CD4-positive, alpha-beta T cell treated with Interleukin-6 for 4 hours (primary cell): ENCODE measurements around the gene RMDN2.

Experiments
- DNase-seq: peaks from one replicate; pipeline ENCODE4 v3.0.0-alpha.2; 2020; ENCODE audit warnings: mixed read lengths

Gene RMDN2

DNA sequence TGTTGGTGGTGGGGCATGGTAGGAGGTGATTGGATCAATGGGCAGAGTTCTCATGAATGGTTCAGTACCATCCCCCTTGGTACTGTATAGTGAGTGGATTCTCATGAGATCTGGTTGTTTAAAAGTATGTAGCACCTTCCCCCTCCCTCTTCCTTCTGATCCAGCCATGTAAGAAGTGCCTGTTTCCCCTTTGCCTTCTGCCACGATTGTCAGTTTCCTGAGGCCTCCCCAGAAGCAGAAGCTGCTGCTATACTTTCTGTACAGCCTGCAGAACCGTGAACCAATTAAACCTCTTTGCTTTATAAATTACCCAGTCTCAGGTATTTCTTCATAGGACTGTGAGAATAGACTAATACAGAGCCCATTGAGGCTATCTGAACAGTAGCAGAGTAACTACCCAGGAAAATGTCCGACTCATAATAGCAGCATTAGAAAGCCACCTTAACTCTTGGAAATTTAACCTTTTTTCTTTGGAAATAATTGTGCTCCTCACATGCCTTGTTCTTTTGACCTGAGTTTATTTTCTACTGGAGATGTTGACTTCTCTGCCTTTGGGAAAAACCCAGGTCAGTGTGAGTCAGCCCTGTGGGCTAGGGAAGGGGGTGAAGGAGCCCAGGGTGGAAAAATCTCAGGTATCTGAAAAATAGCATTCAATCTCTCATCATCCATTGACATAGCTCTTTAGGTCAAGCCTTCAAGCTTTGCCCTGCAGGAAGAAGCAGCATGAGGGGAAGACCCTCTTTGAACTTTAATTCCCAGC, 132.7 kb downstream of the RMDN2 start:
- no peak for DNase-seq

DNA sequence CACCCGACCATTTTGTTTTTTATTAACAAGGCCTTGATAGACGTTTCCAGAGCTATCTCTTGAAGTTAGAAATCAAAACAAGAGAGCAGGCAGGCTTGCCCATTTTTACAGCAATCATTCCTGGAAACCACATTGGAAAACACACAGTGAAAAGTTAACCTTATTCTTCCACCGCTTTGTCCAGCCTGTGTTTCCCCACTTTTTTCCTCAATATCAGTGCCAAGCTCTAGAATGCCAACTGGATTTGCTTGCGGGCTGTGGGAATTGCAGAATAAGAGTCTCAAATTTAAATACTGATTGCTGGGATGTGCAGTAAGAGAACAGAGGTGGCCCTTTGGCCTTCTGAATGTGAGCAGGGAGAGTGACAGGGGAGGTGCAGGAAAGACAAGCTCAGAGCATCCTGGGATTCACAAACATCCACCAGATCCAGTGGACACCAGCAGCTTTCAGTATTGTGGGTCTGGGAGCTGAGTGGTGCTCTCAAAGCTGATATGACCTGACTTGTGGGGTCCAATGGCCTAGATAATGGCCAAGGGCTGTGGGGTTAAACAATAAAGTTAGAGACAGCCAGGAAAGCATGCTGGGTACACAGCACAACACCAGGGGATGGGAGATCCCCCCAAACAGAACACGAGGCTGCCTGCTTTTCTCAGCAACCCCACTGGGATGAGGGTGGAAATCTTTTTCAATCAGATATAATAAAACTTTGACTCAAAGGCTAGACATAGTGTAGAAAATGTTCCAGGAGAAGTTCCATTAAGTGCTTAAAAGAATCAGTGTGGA, 135.3 kb downstream of the RMDN2 start:
- no peak for DNase-seq

DNA sequence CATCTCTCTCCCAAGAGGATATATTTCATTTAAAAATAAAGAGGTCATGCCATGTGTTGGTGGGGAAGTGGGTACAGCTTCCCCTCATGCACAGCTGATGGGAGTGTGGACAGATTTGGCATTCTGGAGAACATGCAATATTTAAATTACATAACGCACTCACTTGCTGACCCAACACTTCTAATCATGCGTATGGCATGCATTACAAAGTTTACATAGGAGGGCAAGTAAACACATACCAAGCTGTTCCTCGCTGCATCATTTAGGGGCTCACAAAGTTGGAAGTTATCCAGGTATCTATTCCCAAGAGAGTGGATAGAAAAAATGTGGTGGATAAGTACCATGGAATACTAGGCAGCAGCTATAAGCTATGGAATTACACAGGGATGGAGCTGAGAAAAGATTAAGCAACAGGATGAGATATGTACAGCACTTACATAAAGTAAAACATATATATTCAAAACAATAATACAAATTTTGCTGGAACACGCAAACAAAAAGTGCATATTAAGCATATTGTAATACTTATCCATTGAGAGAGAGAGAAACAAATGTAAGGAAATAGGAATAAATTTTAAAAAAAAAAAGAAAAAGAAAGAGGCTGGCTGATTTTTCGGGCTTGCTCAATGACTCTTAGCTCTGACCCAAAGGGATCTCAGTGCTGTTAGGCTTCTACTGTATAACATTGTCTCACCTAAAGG, 139.9 kb downstream of the RMDN2 start:
- no peak for DNase-seq

DNA sequence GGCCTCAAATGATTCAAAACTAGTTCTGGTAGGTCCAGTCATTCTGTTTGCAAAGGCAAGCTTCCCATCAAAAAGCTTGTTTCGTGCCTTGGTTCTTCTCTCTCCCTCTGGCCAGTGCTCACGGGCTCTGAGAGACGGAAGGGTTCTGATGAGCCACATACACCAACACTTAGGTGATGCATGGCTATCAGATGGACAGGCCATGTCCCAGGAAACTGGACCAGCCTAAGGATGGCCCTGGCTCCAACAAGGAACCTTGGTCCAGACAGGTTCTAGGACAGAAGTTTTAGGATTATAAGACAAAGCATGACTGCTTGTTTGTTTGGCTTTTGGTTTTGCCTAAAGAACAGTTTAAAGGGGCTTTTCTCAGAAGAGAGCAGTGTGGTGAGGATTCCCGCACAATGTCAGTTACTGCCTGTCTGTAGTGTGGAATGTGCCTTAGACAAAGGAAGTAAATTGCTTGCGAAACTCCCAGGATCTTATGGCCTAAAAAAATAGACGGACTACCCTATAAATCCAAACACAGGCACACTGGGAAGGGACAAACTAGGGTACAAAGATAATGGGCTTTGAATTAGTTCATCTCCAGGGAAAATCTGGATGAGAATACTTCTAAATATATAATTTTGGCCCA, 140.5 kb downstream of the RMDN2 start:
- DNase-seq, result no peak

DNA sequence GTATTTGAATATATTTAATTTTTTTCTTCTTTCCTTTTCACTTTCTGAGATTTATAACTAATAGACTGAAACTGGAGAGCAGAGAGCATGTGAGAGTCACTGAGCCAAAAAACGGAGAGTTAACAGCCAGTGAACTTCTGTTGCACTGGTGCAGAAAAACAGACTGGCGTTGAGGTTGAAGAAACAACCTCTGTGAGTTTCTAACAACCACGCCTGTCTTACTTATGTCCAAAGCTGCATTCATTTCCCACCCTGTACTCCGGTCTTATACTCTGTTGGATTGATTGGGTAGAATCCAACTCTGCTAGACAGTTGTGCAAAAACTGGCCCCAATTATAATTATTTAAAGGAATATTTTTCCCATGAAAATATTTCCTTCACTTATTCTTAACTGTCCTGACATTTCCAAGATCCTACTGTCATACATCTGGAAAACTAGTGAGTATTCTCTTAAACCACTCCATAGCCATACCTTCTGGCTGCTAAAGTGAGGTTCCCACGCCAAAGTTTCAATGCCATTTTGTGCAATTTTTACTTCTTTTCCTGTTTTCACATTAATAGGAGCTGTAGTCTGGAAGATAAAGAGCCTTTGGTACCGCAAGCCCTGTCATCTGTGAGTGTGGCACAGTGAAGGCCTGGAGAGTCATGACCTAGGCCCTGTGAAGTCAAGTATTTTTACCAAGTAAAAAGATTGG, 141.5 kb downstream of the RMDN2 start:
- DNase-seq, result no peak
